K562 (cell line): ENCODE measurements around the gene MAGIX. TPM values are rescaled to one million over a fixed set of nuclear protein-coding genes. Genes with fewer than 3 reads are reported as not detected.

Experiments
- ATF3 ChIP-seq, 2 experiments: fragments of 450-650 bp in 1 of 2; sonication (generic) in 1 of 2; formaldehyde crosslinking in 1 of 2; IDR thresholded peaks in 1 of 2; conservative IDR thresholded peaks in 1 of 2; 2 replicates each; pipeline versions ENCODE4 v1.6.1 to v1.8.1; 2016 to 2023; ENCODE audit warnings: mild to moderate bottlenecking in 2 of 2, moderate library complexity in 2 of 2, inconsistent platforms in 1 of 2, missing genetic modification reagents in 1 of 2
- HMGN3 ChIP-seq: IDR thresholded peaks from 2 replicates; pipeline ENCODE4 v1.6.1; 2011; ENCODE audit warnings: borderline replicate concordance, low read depth, mild to moderate bottlenecking, mixed read lengths, low read length; ENCODE audit not compliant: insufficient read length; ENCODE audit errors: extremely low read depth
- JUNB ChIP-seq: fragments of 450-650 bp; formaldehyde crosslinking; conservative IDR thresholded peaks from 2 replicates; pipeline ENCODE4 v1.4.0; 2020; ENCODE audit warnings: mild to moderate bottlenecking
- OTX1 ChIP-seq: fragments of 450-650 bp; formaldehyde crosslinking; IDR thresholded peaks from 2 replicates; pipeline ENCODE4 v1.4.0; 2022; ENCODE audit warnings: mild to moderate bottlenecking
- PKNOX1 ChIP-seq: fragments of 450-650 bp; IDR thresholded peaks from 2 replicates; pipeline ENCODE4 v1.6.1; 2016
- ZBED1 ChIP-seq: IDR thresholded peaks from 2 replicates; pipeline ENCODE4 v1.6.1; 2014
- ZBTB11 ChIP-seq, 3 experiments: fragments of 200-800 bp in 1 of 3; fragments of 250-450 bp in 1 of 3; fragments of 450-650 bp in 1 of 3; sonication (Bioruptor Pico) in 1 of 3; sonication (Bioruptor generic) in 1 of 3; formaldehyde crosslinking in 1 of 3; IDR thresholded peaks; 2 replicates each; pipeline versions ENCODE4 v1.6.1 to v1.8.0; 2016 to 2022; ENCODE audit warnings: mild to moderate bottlenecking in 2 of 3, missing genetic modification characterization in 2 of 3, missing compliant biosample characterization in 1 of 3, moderate library complexity in 1 of 3
- ZNF12 ChIP-seq: sonication (generic); formaldehyde crosslinking; IDR thresholded peaks from 2 replicates; pipeline ENCODE4 v1.4.0; 2020; ENCODE audit warnings: mild to moderate bottlenecking, missing genetic modification reagents
- ZNF407 ChIP-seq: fragments of 450-650 bp; IDR thresholded peaks from 2 replicates; pipeline ENCODE4 v1.6.1; 2016; ENCODE audit warnings: low read depth
- ZNF668 ChIP-seq: fragments of 250-450 bp; sonication (Bioruptor Pico); IDR thresholded peaks from 2 replicates; pipeline ENCODE4 v1.8.0; 2022; ENCODE audit warnings: mild to moderate bottlenecking, inconsistent platforms
- polyA plus RNA-seq, 8 experiments: library from polyadenylated mRNA; depleted of rRNA in 4 of 8; stranded (reverse) in 5 of 8; unstranded in 3 of 8; fragments of >200 nt; fragmentation: Nextera tagmentation in 2 of 8; fragmentation: Illumina TruSeq in 1 of 8; extraction: Ambion mirVana in 2 of 8; extraction: Trizol in 1 of 8; gene quantifications; 2 replicates each; pipeline versions ENCODE4 v1.2.1 to v1.2.3, GENCODE V29; 2011 to 2014; ENCODE audit warnings: inconsistent platforms in 1 of 8, missing spikeins in 1 of 8
- total RNA-seq, 7 experiments: library from RNA; depleted of rRNA in 6 of 7; stranded (reverse); fragments of >200 nt in 6 of 7; fragmentation: Illumina TruSeq in 2 of 7; extraction: Trizol in 2 of 7; gene quantifications; 2 replicates each; pipeline versions ENCODE4 v1.2.1 to v1.2.3, GENCODE V29; 2011 to 2021; ENCODE audit warnings: low replicate concordance in 1 of 7

Gene MAGIX
- total and polyA plus RNA-seq, 9 of the 15 experiments (the other 6 are each of a cell fraction or from before 2014, with no cell fraction given) = 0.08 to 3.5 (median 0.47) TPM

GRCh38 chrX:49190821-49191573 lies 28.4 kb downstream of the MAGIX start (continued):
- no peak for TF ChIP-seq ZBTB11 (CRISPR knock-in tag; IDR thresholded peaks at IDR 0.05)
- no peak for TF ChIP-seq OTX1 (CRISPR knock-in tag)
- no peak; the same call in 1 of the 2 replicates for TF ChIP-seq ATF3 (IDR thresholded peaks at IDR 0.05)
- no peak for TF ChIP-seq ATF3 (CRISPR knock-in tag; conservative IDR thresholded peaks at IDR 0.05)
- TF ChIP-seq ZNF12 (CRISPR knock-in tag) = no peak
- no peak for TF ChIP-seq ZNF668
- no peak for TF ChIP-seq JUNB (CRISPR knock-in tag)
- TF ChIP-seq ZNF407 = no peak
- TF ChIP-seq ZBED1 = no peak
- TF ChIP-seq PKNOX1 = peak; percentile 100
- TF ChIP-seq HMGN3 = no peak
